ENCODE measurements around the gene CDC27. TPM values are rescaled to one million over a fixed set of nuclear protein-coding genes. Genes with fewer than 3 reads are reported as not detected.
"Not testable (repeated sequence)": the region's sequence is repeated elsewhere in the genome, so short reads cannot be mapped to it uniquely, and the experiment has no call there.

CDC27 gene
- total RNA-seq, 3 donors from 2014 or later = 52.0 to 67.5 (median 54.8) TPM

- no peak for ATAC-seq
- no peaks in the 10 kb centered on the region for H3K9me3 ChIP-seq
- TF ChIP-seq, protein P1, sequence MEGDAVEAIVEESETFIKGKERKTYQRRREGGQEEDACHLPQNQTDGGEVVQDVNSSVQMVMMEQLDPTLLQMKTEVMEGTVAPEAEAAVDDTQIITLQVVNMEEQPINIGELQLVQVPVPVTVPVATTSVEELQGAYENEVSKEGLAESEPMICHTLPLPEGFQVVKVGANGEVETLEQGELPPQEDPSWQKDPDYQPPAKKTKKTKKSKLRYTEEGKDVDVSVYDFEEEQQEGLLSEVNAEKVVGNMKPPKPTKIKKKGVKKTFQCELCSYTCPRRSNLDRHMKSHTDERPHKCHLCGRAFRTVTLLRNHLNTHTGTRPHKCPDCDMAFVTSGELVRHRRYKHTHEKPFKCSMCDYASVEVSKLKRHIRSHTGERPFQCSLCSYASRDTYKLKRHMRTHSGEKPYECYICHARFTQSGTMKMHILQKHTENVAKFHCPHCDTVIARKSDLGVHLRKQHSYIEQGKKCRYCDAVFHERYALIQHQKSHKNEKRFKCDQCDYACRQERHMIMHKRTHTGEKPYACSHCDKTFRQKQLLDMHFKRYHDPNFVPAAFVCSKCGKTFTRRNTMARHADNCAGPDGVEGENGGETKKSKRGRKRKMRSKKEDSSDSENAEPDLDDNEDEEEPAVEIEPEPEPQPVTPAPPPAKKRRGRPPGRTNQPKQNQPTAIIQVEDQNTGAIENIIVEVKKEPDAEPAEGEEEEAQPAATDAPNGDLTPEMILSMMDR (IDR thresholded peaks at IDR 0.05) = no peak
- no peaks in the 10 kb centered on the region for H3K4me1 ChIP-seq (ENCODE audit: low read depth)
- DNase-seq = no peak
- no peaks in the 10 kb centered on the region for H3K36me3 ChIP-seq (ENCODE audit: low read depth)
- intact Hi-C loops (cut with DNase I, micrococcal nuclease) = no loop called here
- H3K4me3 ChIP-seq = no peak overlapping the region
Measured at GRCh38 chr17:47078801-47079200, 110.3 kb downstream of the CDC27 start.

DNA sequence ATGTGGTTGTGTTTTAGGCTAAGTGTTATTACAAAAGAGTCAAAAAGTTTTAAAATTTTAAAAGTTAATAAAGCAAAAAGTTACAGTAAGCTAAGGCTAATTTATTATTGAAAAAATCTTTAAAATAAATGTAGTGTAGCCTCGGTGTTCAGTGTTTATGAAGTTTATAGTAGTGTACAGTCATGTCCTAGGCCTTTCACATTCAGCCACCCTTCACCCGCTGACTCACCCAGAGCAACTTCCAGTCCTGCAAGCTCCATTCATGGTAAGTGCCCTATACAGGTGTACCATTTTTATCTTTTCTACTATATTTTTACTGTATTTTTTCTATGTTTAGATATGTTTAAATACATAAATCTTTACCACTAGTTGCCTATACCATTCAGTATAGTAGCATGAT is 111.5 kb downstream of the CDC27 start:
- no peaks in the 10 kb centered on the region for H3K9me3 ChIP-seq
- no peak for DNase-seq
- TF ChIP-seq, protein P1 (IDR thresholded peaks at IDR 0.05) = no peak
- ATAC-seq = no peak
- no peaks in the 10 kb centered on the region for H3K4me1 ChIP-seq (ENCODE audit: low read depth)
- H3K4me3 ChIP-seq = no peak overlapping the region
- no peaks in the 10 kb centered on the region for H3K36me3 ChIP-seq (ENCODE audit: low read depth)
- intact Hi-C loops (cut with DNase I, micrococcal nuclease) = no loop called here

GRCh38 chr17:47076171-47076570 is 112.9 kb downstream of the CDC27 start:
- no peak for ATAC-seq
- intact Hi-C loops (cut with DNase I, micrococcal nuclease) = no loop called here

GRCh38 chr17:47074361-47074760 is 114.7 kb downstream of the CDC27 start:
- intact Hi-C loops (cut with DNase I, micrococcal nuclease); H3K4me1 ChIP-seq (ENCODE audit: low read depth); H3K36me3 ChIP-seq (ENCODE audit: low read depth); H3K4me3 ChIP-seq; ATAC-seq; H3K9me3 ChIP-seq; DNase-seq: not testable (repeated sequence)

More at GRCh38 chr17:47076171-47076570, 112.9 kb downstream of the CDC27 start:
- TF ChIP-seq, protein P1 (IDR thresholded peaks at IDR 0.05) = no peak
- no peaks in the 10 kb centered on the region for H3K9me3 ChIP-seq
- DNase-seq = no peak
- H3K4me1 ChIP-seq (ENCODE audit: low read depth) = no peaks in the 10 kb centered on the region
- H3K36me3 ChIP-seq (ENCODE audit: low read depth) = no peaks in the 10 kb centered on the region
- no peak overlapping the region for H3K4me3 ChIP-seq

- H3K4me3 ChIP-seq; ATAC-seq; H3K9me3 ChIP-seq; intact Hi-C loops (cut with DNase I, micrococcal nuclease); H3K36me3 ChIP-seq (ENCODE audit: low read depth); H3K4me1 ChIP-seq (ENCODE audit: low read depth); DNase-seq: not testable (repeated sequence)
Measured at GRCh38 chr17:47073629-47074028, 115.5 kb downstream of the CDC27 start.

DNA sequence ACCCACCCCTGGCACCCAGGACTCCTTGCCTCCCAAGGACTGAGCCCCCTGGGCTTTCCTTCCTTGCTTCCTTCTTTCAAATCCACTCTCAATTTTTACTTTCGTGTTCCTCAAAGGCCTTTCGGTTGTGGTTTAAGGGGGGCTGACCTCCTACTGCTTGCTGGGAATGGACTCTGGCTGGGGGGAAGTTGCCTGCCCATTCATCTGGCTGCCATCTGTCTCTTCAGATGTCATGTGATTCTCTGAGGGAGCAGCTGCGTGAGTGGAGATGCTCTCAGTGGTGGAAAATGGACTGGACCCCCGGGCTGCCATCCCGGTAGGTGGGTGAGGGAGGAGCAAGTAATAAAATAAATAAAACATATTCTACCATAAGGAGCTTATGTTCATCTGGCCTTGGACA is 116.2 kb downstream of the CDC27 start:
- ATAC-seq (no peak), DNase-seq (peak in 1 of 3 donors; percentile 17)
- Histone ChIP-seq H3K4me3 (no peak overlapping the region), H3K9me3 (no peaks in the 10 kb centered on the region), H3K4me1 (ENCODE audit: low read depth) (peaks cover under 1% of the 10 kb centered on the region), H3K36me3 (ENCODE audit: low read depth) (no peaks in the 10 kb centered on the region)
- TF ChIP-seq, protein P1 (IDR thresholded peaks at IDR 0.05) = no peak
- intact Hi-C loops (cut with DNase I, micrococcal nuclease) = no loop called here

GRCh38 chr17:47071171-47071570 is 117.9 kb downstream of the CDC27 start:
- H3K36me3 ChIP-seq (ENCODE audit: low read depth); intact Hi-C loops (cut with DNase I, micrococcal nuclease); DNase-seq; ATAC-seq; H3K4me3 ChIP-seq; H3K4me1 ChIP-seq (ENCODE audit: low read depth); H3K9me3 ChIP-seq: not testable (repeated sequence)

DNA sequence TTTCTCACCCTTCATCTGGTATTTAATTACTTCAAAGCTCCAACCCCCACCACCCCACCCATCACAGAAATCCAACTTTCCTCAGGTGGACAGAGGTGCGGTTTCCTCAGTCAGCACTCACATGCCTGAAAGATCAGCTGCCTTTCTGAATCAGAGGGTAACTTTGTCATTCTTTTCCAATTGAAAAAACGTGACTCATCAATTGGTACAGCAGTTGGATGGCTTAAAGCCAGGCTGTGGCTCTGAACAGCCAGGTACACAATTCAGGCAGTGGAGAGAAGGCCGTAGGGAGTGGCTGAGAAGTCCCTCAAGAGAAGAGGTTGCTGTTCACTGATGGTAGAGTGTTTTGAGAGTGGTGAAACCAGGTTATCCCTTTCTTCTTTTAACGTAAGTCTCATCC is 118.8 kb downstream of the CDC27 start:
- H3K36me3 ChIP-seq (ENCODE audit: low read depth); intact Hi-C loops (cut with DNase I, micrococcal nuclease); H3K9me3 ChIP-seq; H3K4me1 ChIP-seq (ENCODE audit: low read depth); H3K4me3 ChIP-seq: not testable (repeated sequence)
- ATAC-seq (peak; percentile 78), DNase-seq (peak in 1 of 3 donors; percentile 36)

Measured in mucosa of descending colon (tissue), 3 donors.